ENCODE results near the gene ITSN2.

The ITSN2 gene

GRCh38 chr2:24163601-24164000, 196.7 kb downstream of the ITSN2 start:
- TF ChIP-seq GATA1 (IDR thresholded peaks at IDR 0.05; ENCODE audit: low read depth, low read length) (no peak), POLR2A (IDR thresholded peaks at IDR 0.05; ENCODE audit: low read length) (no peak)
- DNase-seq, result no peak

GRCh38 chr2:24163186-24163585, 197.2 kb downstream of the ITSN2 start:
- DNase-seq, result no peak

GRCh38 chr2:24162494-24162893, 197.8 kb downstream of the ITSN2 start:
- DNase-seq, result no peak
- TF ChIP-seq GATA1 (IDR thresholded peaks at IDR 0.05; ENCODE audit: low read depth, low read length), result no peak
- TF ChIP-seq POLR2A (IDR thresholded peaks at IDR 0.05; ENCODE audit: low read length), result no peak

More at GRCh38 chr2:24163186-24163585, 197.2 kb downstream of the ITSN2 start:
- no peak for TF ChIP-seq POLR2A (IDR thresholded peaks at IDR 0.05; ENCODE audit: low read length)

- TF ChIP-seq GATA1 (IDR thresholded peaks at IDR 0.05; ENCODE audit: low read depth, low read length) (no peak), POLR2A (IDR thresholded peaks at IDR 0.05; ENCODE audit: low read length) (no peak)
- DNase-seq, result no peak
Observed at GRCh38 chr2:24160761-24161160, 199.6 kb downstream of the ITSN2 start.

- DNase-seq, result no peak
- TF ChIP-seq POLR2A (IDR thresholded peaks at IDR 0.05; ENCODE audit: low read length) (no peak), GATA1 (IDR thresholded peaks at IDR 0.05; ENCODE audit: low read depth, low read length) (no peak)
Observed at GRCh38 chr2:24159708-24160107, 200.6 kb downstream of the ITSN2 start.

- no peak for DNase-seq
- TF ChIP-seq GATA1 (IDR thresholded peaks at IDR 0.05; ENCODE audit: low read depth, low read length), result no peak
- no peak for TF ChIP-seq POLR2A (IDR thresholded peaks at IDR 0.05; ENCODE audit: low read length)
Observed at GRCh38 chr2:24158131-24158530, 202.2 kb downstream of the ITSN2 start.

GRCh38 chr2:24153478-24153877, 206.9 kb downstream of the ITSN2 start:
- TF ChIP-seq GATA1 (IDR thresholded peaks at IDR 0.05; ENCODE audit: low read depth, low read length), result no peak
- no peak for TF ChIP-seq POLR2A (IDR thresholded peaks at IDR 0.05; ENCODE audit: low read length)
- no peak for DNase-seq
